Spleen (tissue), 11 donors: ENCODE data around the gene GRHPR. TPM values are rescaled to one million over a fixed set of nuclear protein-coding genes. Genes with fewer than 3 reads are reported as not detected.

ENCODE experiments used
- DNase-seq: peaks from one replicate; pipeline ENCODE4 v3.0.0-alpha.2; 2020
- H3K27ac ChIP-seq, 8 donors: fragments of 200-600 bp; sonication (generic) in 7 of 8; 1 replicate in 4 of 8; 2 replicates in 4 of 8; pipeline versions ENCODE4 v1.5.0 to v1.8.0; 2016 to 2021; ENCODE audit warnings: inconsistent platforms in 4 of 8, mild to moderate bottlenecking in 4 of 8, moderate library complexity in 1 of 8
- H3K27me3 ChIP-seq, 7 donors: fragments of 200-600 bp; sonication (generic) in 6 of 7; replicated peaks in 1 of 7; 1 replicate in 4 of 7; 2 replicates in 3 of 7; pipeline versions ENCODE4 v1.5.0 to v1.8.0; 2016 to 2021; ENCODE audit warnings: inconsistent platforms in 3 of 7, mild to moderate bottlenecking in 1 of 7
- H3K36me3 ChIP-seq, 6 donors: fragments of 200-600 bp; sonication (generic) in 5 of 6; 1 replicate in 4 of 6; 2 replicates in 2 of 6; pipeline versions ENCODE4 v1.5.0 to v1.8.0; 2016 to 2021; ENCODE audit warnings: inconsistent platforms in 2 of 6
- H3K4me1 ChIP-seq, 6 donors: fragments of 200-600 bp; sonication (generic) in 5 of 6; 1 replicate in 3 of 6; 2 replicates in 3 of 6; pipeline versions ENCODE4 v1.5.0 to v1.8.0; 2016 to 2021; ENCODE audit warnings: inconsistent platforms in 3 of 6
- H3K4me3 ChIP-seq, 8 donors: fragments of 200-600 bp; sonication (generic) in 7 of 8; 1 replicate in 4 of 8; 2 replicates in 4 of 8; pipeline versions ENCODE4 v1.5.0 to v1.8.0; 2016 to 2021; ENCODE audit warnings: inconsistent platforms in 4 of 8, mild to moderate bottlenecking in 4 of 8, moderate library complexity in 2 of 8
- H3K9me3 ChIP-seq, 8 donors: fragments of 200-600 bp; sonication (generic) in 7 of 8; 1 replicate in 4 of 8; 2 replicates in 4 of 8; pipeline versions ENCODE4 v1.5.0 to v1.8.0; 2016 to 2021; ENCODE audit warnings: inconsistent platforms in 4 of 8
- POLR2A ChIP-seq, 3 donors: fragments of 450-650 bp; IDR thresholded peaks; one replicate each; pipeline ENCODE4 v1.5.1; 2017; ENCODE audit warnings: antibody characterized with exemption in 3 of 3, mild to moderate bottlenecking in 1 of 3
- POLR2AphosphoS5 ChIP-seq, 3 donors: sonication (generic); formaldehyde crosslinking; IDR thresholded peaks; one replicate each; pipeline ENCODE4 v1.5.1; 2017; ENCODE audit warnings: antibody characterized with exemption in 3 of 3
- WGBS, 5 donors: extraction: QIAGEN DNeasy Blood & Tissue Kit in 3 of 5; methylation state at CpG; one replicate each; pipeline versions ENCODE4 v1.1.5 to v1.1.7; 2013 to 2018; 5-methylcytosine and 5-hydroxymethylcytosine counted together
- intact Hi-C: fragments of 100-400 bp; cut with DNase I; formaldehyde crosslinking; loops from one replicate; pipeline ENCODE4 v1.15.0; 2023; ENCODE audit warnings: low total_unique reads
- polyA plus RNA-seq, 3 donors: library from polyadenylated mRNA; stranded (reverse); fragments of 200-250 nt; gene quantifications; one replicate each; pipeline ENCODE4 v1.2.1, GENCODE V29; 2013
- total RNA-seq, 7 donors: library from RNA; depleted of rRNA in 3 of 7; stranded (reverse); fragments of >200 nt in 3 of 7; fragmentation: NEBNext Ultra II Directional in 4 of 7; extraction: Animal tissue kit (Norgen Biotek cat#: 25700) in 4 of 7; gene quantifications; one replicate each; pipeline versions ENCODE4 v1.1.0 to v1.2.1, GENCODE V29; 2016 to 2021
- TF ChIP-seq, protein P1 (sequence below), 11 experiments: fragments of 200-600 bp in 7 of 11; fragments of 450-650 bp in 4 of 11; sonication (generic) in 4 of 11; IDR thresholded peaks in 8 of 11; conservative IDR thresholded peaks in 3 of 11; 1 replicate in 7 of 11; 2 replicates in 4 of 11; pipeline versions ENCODE4 v1.4.0 to v1.8.0; 2016 to 2021; ENCODE audit warnings: antibody characterized with exemption in 11 of 11, inconsistent platforms in 4 of 11, mild to moderate bottlenecking in 1 of 11
- donor health status: healthy with polysubstance abuse.
- donor health status: DM: no; HTN: no; CAD: no; lungs with moderate emphysema.
- donor health status: DM: no; HTN: no; CAD: no.
- donor health status: Bipolar disorder and iron deficiency.
- donor health status: healthy.
- donor health status: DM: no; HTN: no; CAD: no.
- donor health status: DM: yes; HTN: yes; CAD: no.

GRHPR gene
- total and polyA plus RNA-seq, 10 donors: 44.9 to 114 (median 63.0) TPM

DNA sequence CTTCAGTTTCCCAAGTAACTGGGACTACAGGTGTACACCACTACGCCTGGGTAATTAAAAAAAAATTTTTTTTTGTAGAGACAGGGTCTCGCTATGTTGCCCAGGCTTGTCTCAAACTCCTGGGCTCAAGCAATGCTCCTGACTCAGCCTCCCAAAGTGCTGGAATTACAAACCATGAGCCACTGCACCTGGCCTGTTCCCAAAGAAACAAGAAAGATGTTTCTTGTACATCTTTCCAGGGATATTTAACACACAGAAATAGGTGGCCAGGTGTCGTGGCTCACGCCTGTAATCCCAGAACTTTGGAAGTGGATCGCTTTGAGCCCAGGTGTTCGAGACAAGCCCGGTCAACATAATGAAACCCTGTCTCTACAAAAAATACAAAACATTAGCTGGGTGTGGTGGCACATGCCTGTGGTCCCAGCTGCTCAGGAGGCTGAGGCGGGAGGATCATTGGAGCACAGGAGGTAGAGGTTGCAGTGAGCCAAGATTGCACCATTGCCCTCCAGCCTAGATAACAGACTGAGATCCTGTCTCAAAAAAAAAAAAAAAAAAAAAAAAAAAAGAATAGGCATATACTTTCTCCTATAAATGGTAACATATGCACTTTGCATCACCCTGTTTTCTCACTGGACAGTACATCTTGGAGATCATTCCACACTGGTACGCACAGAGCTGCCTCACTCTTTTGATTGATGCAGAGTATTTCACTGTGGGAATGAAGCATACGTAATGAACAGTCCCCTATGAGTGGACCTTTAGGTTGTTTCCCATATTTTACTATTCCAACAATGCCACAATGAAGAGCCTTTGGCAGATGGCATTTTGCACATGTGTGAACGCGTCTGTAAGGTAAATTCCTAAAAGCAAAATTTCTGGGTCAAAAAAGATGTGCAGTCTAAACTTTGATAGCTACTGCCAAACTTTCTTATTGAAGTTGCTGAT is 2.0 kb upstream of the GRHPR start:
- intact Hi-C loops: no loop called here
- Histone ChIP-seq H3K27me3 (no peaks in the 10 kb centered on the region), H3K9me3 (no peaks in the 10 kb centered on the region), H3K36me3 (peaks cover 0 to 1% (median 0%) of the 10 kb centered on the region in 6 donors), H3K27ac (no peak overlapping the region), H3K4me1 (peaks cover 27 to 54% (median 33%) of the 10 kb centered on the region in 6 donors), H3K4me3 (no peak overlapping the region)
- WGBS, 5 donors: 84 to 93% (median 89%) methylated on average over 12 of the region's 12 CpGs
- TF ChIP-seq POLR2A (IDR thresholded peaks at IDR 0.05) (no peak), POLR2AphosphoS5 (IDR thresholded peaks at IDR 0.05) (no peak)
- TF ChIP-seq, protein P1, sequence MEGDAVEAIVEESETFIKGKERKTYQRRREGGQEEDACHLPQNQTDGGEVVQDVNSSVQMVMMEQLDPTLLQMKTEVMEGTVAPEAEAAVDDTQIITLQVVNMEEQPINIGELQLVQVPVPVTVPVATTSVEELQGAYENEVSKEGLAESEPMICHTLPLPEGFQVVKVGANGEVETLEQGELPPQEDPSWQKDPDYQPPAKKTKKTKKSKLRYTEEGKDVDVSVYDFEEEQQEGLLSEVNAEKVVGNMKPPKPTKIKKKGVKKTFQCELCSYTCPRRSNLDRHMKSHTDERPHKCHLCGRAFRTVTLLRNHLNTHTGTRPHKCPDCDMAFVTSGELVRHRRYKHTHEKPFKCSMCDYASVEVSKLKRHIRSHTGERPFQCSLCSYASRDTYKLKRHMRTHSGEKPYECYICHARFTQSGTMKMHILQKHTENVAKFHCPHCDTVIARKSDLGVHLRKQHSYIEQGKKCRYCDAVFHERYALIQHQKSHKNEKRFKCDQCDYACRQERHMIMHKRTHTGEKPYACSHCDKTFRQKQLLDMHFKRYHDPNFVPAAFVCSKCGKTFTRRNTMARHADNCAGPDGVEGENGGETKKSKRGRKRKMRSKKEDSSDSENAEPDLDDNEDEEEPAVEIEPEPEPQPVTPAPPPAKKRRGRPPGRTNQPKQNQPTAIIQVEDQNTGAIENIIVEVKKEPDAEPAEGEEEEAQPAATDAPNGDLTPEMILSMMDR (IDR thresholded peaks at IDR 0.05 in 8 of 11, conservative IDR thresholded peaks at IDR 0.05 in 3 of 11): no peak
- no peak for DNase-seq

DNA sequence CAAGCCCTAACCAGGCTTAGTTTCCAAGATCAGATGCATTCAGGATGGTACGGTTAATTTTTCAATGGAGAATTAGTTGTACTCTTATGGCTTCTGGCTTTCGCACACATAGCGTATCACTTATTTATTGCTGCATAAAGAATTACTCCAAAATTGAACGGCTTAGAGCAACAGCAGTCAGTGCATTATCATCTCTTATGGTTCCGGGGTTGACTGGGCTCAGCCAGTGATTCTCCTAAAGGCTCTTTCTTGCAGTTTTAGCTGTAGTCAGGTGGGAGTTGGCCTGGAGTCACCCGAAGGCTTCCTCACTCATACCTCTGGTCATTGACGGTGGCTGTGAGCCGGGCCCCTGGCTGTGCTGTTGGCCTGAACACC is 595 bp upstream of the GRHPR start:
- no peak for DNase-seq
- peak overlapping the region; percentile 80 to 94 (median 86) for H3K27ac ChIP-seq
- H3K36me3 ChIP-seq: peaks cover 0 to 15% (median 2%) of the 10 kb centered on the region in 6 donors
- 59 to 68% (median 64%) methylated on average over 8 of the region's 8 CpGs for WGBS, 5 donors
- H3K27me3 ChIP-seq: no peaks in the 10 kb centered on the region
- peaks cover 29 to 56% (median 36%) of the 10 kb centered on the region in 6 donors for H3K4me1 ChIP-seq
- intact Hi-C loops: no loop called here
- H3K9me3 ChIP-seq: no peaks in the 10 kb centered on the region
- TF ChIP-seq, protein P1 (IDR thresholded peaks at IDR 0.05 in 8 of 11, conservative IDR thresholded peaks at IDR 0.05 in 3 of 11): no peak
- no peak for TF ChIP-seq POLR2A (IDR thresholded peaks at IDR 0.05)
- TF ChIP-seq POLR2AphosphoS5 (IDR thresholded peaks at IDR 0.05): no peak
- peak overlapping the region; percentile 74 to 89 (median 84) for H3K4me3 ChIP-seq

DNA sequence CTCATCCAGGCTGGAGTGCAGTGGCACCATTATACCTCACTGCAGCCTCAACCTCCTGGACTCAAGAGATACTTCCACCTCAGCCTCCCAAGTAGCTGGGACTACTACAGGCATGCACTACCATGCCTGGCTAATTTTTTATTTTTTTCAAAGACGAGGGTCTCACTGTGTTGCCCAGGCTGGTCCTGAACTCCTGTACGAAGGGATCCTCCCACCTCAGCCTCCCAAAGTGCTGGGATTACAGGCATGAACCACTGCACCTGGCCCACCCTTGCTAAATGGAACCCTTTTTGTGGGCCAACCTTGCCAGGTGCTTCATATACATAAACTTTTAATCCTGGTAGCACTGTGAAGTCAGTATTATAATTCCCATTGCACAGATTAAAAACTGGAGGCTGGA is 1.0 kb downstream of the GRHPR start:
- TF ChIP-seq POLR2A (IDR thresholded peaks at IDR 0.05) (no peak), POLR2AphosphoS5 (IDR thresholded peaks at IDR 0.05) (no peak)
- TF ChIP-seq, protein P1 (IDR thresholded peaks at IDR 0.05 in 8 of 11, conservative IDR thresholded peaks at IDR 0.05 in 3 of 11): no peak
- no peaks in the 10 kb centered on the region for H3K27me3 ChIP-seq
- no peaks in the 10 kb centered on the region for H3K9me3 ChIP-seq
- no peak for DNase-seq
- H3K4me1 ChIP-seq: peaks cover 29 to 50% (median 36%) of the 10 kb centered on the region in 6 donors
- H3K27ac ChIP-seq: peak overlapping the region in 6 of 8 donors; percentile 80 to 94 (median 86)
- H3K4me3 ChIP-seq: peak overlapping the region in 7 of 8 donors; percentile 74 to 89 (median 84)
- WGBS, 5 donors: 60 to 85% (median 66%) methylated on average over 2 of the region's 2 CpGs
- intact Hi-C loops: no loop called here
- peaks cover 0 to 31% (median 17%) of the 10 kb centered on the region in 6 donors for H3K36me3 ChIP-seq

DNA sequence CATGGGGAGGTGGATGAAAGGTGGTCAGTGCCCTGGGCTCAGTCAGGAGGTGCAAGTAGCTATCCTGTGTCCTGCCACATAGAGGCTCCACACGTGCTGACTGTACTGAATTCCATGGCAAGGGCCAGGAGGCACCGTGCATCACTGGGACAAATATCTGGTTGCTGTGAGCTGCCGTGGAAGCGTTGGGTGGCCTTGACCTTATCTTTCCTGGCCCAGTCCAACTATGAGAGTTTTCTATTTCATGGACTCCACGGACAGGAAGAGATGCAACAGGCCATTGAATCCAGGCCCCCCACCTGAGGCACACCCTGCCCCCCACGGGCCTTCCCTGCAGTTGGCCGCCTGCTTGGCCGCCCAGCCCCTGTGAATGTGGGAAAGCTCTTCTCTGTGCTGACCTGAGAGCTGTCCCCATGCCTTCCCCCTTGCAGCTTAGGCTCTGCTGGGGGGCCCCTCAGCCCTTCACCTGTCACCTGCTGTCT is 1.7 kb downstream of the GRHPR start:
- no peak for DNase-seq
- WGBS, 5 donors: 63 to 81% (median 78%) methylated on average over 4 to 8 of the region's 8 CpGs
- no peaks in the 10 kb centered on the region for H3K9me3 ChIP-seq
- H3K27me3 ChIP-seq: no peaks in the 10 kb centered on the region
- H3K36me3 ChIP-seq: peaks cover 0 to 38% (median 25%) of the 10 kb centered on the region in 6 donors
- H3K27ac ChIP-seq: peak overlapping the region in 3 of 8 donors; percentile 22 to 94 (median 28)
- intact Hi-C loops: no loop called here
- H3K4me3 ChIP-seq: peak overlapping the region in 1 of 8 donors; percentile 75
- H3K4me1 ChIP-seq: peaks cover 29 to 50% (median 36%) of the 10 kb centered on the region in 6 donors
- TF ChIP-seq, protein P1 (IDR thresholded peaks at IDR 0.05 in 8 of 11, conservative IDR thresholded peaks at IDR 0.05 in 3 of 11): no peak
- no peak for TF ChIP-seq POLR2A (IDR thresholded peaks at IDR 0.05)
- TF ChIP-seq POLR2AphosphoS5 (IDR thresholded peaks at IDR 0.05): no peak
